ENCODE measurements around the gene BANF1.
"Not testable (repeated sequence)": the region's sequence is repeated elsewhere in the genome, so short reads cannot be mapped to it uniquely, and the experiment has no call there.

Gene BANF1

GRCh38 chr11:65978391-65979238, 23.7 kb upstream of the BANF1 start:
- no peak for DNase-seq (ENCODE audit: low read depth in 2 of 2)

GRCh38 chr11:65979261-65979759, 23.0 kb upstream of the BANF1 start:
- no peak for DNase-seq (ENCODE audit: low read depth in 2 of 2)

- DNase-seq (ENCODE audit: low read depth in 2 of 2) = no peak
Observed at GRCh38 chr11:65981101-65981740, 21.1 kb upstream of the BANF1 start.

- no peak for DNase-seq (ENCODE audit: low read depth in 2 of 2)
Observed at GRCh38 chr11:65981972-65982823, 20.1 kb upstream of the BANF1 start.

- no peak for DNase-seq (ENCODE audit: low read depth in 2 of 2)
Observed at GRCh38 chr11:65982824-65983588, 19.3 kb upstream of the BANF1 start.

- no peak for DNase-seq (ENCODE audit: low read depth in 2 of 2)
Observed at GRCh38 chr11:65983589-65983987, 18.7 kb upstream of the BANF1 start.

- no peak for DNase-seq (ENCODE audit: low read depth in 2 of 2)
Observed at GRCh38 chr11:65987336-65987735, 15.0 kb upstream of the BANF1 start.

- peak; percentile 82 to 83 for DNase-seq (ENCODE audit: low read depth in 2 of 2)
Observed at GRCh38 chr11:65988791-65989592, 13.3 kb upstream of the BANF1 start.

GRCh38 chr11:65992056-65992455, 10.2 kb upstream of the BANF1 start:
- no peak for DNase-seq (ENCODE audit: low read depth in 2 of 2)

GRCh38 chr11:65997286-65997685, 5.0 kb upstream of the BANF1 start:
- no peak for DNase-seq (ENCODE audit: low read depth in 2 of 2)

GRCh38 chr11:66002648-66003225, 434 bp downstream of the BANF1 start:
- peak in 1 of 2 donors; percentile 52 for DNase-seq (ENCODE audit: low read depth in 2 of 2)

GRCh38 chr11:66003291-66003690, 988 bp downstream of the BANF1 start:
- no peak for DNase-seq (ENCODE audit: low read depth in 2 of 2)

GRCh38 chr11:66004186-66004585, 1.9 kb downstream of the BANF1 start:
- DNase-seq (ENCODE audit: low read depth in 2 of 2) = no peak

- DNase-seq (ENCODE audit: low read depth in 2 of 2) = no peak
Observed at GRCh38 chr11:66006134-66006890, 4.0 kb downstream of the BANF1 start.

GRCh38 chr11:66006891-66007176, 4.5 kb downstream of the BANF1 start:
- DNase-seq (ENCODE audit: low read depth in 2 of 2) = no peak

- DNase-seq (ENCODE audit: low read depth in 2 of 2) = no peak
Observed at GRCh38 chr11:66007201-66007634, 4.9 kb downstream of the BANF1 start.

GRCh38 chr11:66008095-66008467, 5.8 kb downstream of the BANF1 start:
- no peak for DNase-seq (ENCODE audit: low read depth in 2 of 2)

GRCh38 chr11:66008468-66009101, 6.3 kb downstream of the BANF1 start:
- no peak for DNase-seq (ENCODE audit: low read depth in 2 of 2)

- DNase-seq (ENCODE audit: low read depth in 2 of 2) = not testable (repeated sequence)
Observed at GRCh38 chr11:66010036-66010435, 7.7 kb downstream of the BANF1 start.
